Measurements from ENCODE around the gene ANKFY1. TPM values are rescaled to one million over a fixed set of nuclear protein-coding genes. Genes with fewer than 3 reads are reported as not detected.

Gene ANKFY1
- total RNA-seq, 2 experiments from 2014 or later = 39.8 to 40.7 TPM

DNA sequence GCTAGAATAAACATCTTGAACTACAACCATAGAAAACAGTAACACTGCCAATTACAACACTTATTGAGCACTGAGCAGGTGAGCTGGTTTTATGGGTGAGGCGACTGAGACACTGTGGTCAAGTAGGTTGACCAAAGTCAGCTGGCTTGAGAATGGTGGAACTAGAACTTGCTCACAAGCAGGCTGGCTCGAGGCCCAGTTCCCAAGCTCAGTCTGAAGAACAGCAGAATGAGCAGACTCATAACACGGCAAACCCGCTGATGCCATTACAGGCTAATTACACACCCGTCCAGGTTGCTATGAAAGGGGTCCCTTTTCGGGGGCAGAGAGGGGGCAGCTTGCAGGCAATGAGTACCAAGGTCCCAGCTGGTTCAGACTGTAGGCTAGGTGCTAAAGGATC lies 127.4 kb downstream of the ANKFY1 start:
- intact Hi-C loops (cut with DNase I, micrococcal nuclease) = no loop called here
- Mint-ChIP-seq H3K36me3 (ENCODE audit: low read depth) (peaks cover 7% of the 10 kb centered on the region), H3K4me1 (peaks cover 55% of the 10 kb centered on the region), H3K9me3 (ENCODE audit: low read depth) (no peaks in the 10 kb centered on the region), H3K4me3 (no peak overlapping the region), H3K27me3 (no peaks in the 10 kb centered on the region), H3K27ac (no peak overlapping the region)
- POLR2A ChIA-PET = interaction anchor here (0.7 kb wide), 2 partner anchors 290 to 1946 kb away, joined by 4 read pairs; no protein-coding TSS in a partner anchor
- DNase-seq (no peak), ATAC-seq (no peak)
- CTCF ChIA-PET = interaction anchor here (0.7 to 1.1 kb wide), 2 partner anchors 132 to 271 kb away, joined by 3 to 4 read pairs; no protein-coding TSS in a partner anchor

DNA sequence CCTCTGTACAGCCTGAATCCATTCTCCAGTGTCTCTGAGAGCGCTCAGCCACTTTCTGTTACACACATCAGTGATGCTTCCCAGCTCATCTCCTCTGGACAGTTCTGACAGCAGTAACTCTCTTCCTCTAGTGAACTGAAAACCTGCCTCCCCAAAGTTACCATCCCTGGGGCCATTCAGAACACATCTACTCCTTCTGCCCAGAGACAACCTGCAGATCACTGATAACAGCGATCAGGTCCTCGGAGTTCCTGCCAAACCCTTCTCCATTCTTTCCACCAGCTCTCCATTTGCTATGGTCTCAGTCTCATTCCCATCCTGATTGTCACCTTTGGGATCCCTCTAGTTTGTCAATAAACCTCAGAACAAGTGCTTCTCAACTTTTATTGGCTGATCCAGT lies 128.3 kb downstream of the ANKFY1 start:
- Mint-ChIP-seq H3K4me3 (no peak overlapping the region), H3K27ac (no peak overlapping the region), H3K9me3 (ENCODE audit: low read depth) (no peaks in the 10 kb centered on the region), H3K36me3 (ENCODE audit: low read depth) (peaks cover 15% of the 10 kb centered on the region), H3K27me3 (no peaks in the 10 kb centered on the region), H3K4me1 (peaks cover 54% of the 10 kb centered on the region)
- intact Hi-C loops (cut with DNase I, micrococcal nuclease) = no loop called here
- POLR2A ChIA-PET = no interaction called here
- CTCF ChIA-PET = interaction anchor here (1.1 kb wide), 2 partner anchors 24 to 270 kb away, joined by 3 to 4 read pairs; no protein-coding TSS in a partner anchor
- ATAC-seq (no peak), DNase-seq (no peak)

DNA sequence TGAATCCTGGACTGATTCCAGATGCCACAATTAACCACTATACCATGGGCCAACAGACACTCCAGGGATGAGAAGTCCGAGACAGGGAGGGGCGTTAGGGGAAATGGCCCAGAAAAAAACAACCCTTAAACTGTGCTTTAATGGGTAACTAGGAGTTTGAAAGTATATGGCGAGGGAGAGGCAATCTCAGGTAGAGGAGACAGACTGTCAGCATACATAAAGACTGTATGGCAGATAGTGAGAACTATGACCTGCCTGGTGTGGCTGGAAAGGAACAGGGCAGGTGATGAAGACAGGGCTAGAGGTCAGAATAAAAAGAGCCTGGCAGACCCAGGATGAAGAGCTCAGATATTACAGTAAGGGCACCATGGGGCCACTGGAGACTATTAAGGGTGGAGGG lies 129.1 kb downstream of the ANKFY1 start:
- intact Hi-C loops (cut with DNase I, micrococcal nuclease) = no loop called here
- peaks cover 18% of the 10 kb centered on the region for H3K36me3 Mint-ChIP-seq (ENCODE audit: low read depth)
- H3K9me3 Mint-ChIP-seq (ENCODE audit: low read depth) = no peaks in the 10 kb centered on the region
- CTCF ChIA-PET = no interaction called here
- H3K4me3 Mint-ChIP-seq = no peak overlapping the region
- H3K27ac Mint-ChIP-seq = peak overlapping the region; percentile 29
- H3K27me3 Mint-ChIP-seq = no peaks in the 10 kb centered on the region
- DNase-seq = no peak
- no peak for ATAC-seq
- POLR2A ChIA-PET = no interaction called here
- H3K4me1 Mint-ChIP-seq = peaks cover 47% of the 10 kb centered on the region

DNA sequence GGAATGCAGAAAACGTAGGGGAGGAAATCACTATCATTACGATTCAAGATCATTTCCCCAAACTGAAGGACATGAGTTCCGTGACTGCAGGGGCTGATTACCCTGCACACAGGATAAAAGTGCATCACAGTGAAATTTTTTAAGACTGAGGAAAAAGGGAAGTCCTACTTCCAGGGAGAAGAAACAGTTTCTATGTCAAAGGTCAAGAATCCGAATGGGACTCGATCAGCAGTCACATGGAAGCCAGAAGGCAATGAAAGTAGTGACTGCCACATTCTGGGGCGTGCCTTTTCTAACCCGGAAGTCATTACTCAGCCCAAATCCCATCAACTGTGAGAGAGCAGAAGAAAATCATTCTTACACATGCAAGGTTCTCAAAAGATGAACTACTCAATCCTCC lies 133.1 kb downstream of the ANKFY1 start:
- ChIA-PET CTCF (interaction anchor here (0.5 kb wide), 1 partner anchor 202 kb away, joined by 3 read pairs; no protein-coding TSS in a partner anchor), POLR2A (no interaction called here)
- DNase-seq = no peak
- peaks cover 39% of the 10 kb centered on the region for H3K4me1 Mint-ChIP-seq
- H3K4me3 Mint-ChIP-seq = no peak overlapping the region
- peaks cover 20% of the 10 kb centered on the region for H3K36me3 Mint-ChIP-seq (ENCODE audit: low read depth)
- intact Hi-C loops (cut with DNase I, micrococcal nuclease) = no loop called here
- no peaks in the 10 kb centered on the region for H3K9me3 Mint-ChIP-seq (ENCODE audit: low read depth)
- no peaks in the 10 kb centered on the region for H3K27me3 Mint-ChIP-seq
- peak; percentile 44 for ATAC-seq
- peak overlapping the region; percentile 27 for H3K27ac Mint-ChIP-seq

DNA sequence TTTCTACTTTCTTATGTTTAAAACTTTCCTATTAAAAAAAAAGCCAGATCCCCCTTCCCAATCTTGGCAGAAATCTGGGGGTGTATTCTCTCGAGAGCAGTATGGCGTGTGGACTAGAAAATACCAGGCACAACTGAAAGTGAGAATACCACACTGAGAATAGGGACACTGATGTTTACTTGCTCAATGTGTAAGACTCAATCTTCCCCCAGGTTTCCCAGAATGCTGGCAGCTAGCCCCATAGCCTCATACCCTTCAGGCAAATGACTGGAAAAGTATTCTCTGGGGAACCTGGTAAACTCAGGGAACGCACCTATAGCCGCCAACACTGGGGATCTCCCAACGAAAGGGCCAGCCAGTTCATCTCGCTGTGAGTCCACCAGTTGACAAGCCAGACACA lies 136.2 kb downstream of the ANKFY1 start:
- DNase-seq (no peak), ATAC-seq (no peak)
- POLR2A ChIA-PET = no interaction called here
- CTCF ChIA-PET = no interaction called here
- H3K4me3 Mint-ChIP-seq = no peak overlapping the region
- H3K4me1 Mint-ChIP-seq = peaks cover 38% of the 10 kb centered on the region
- peak overlapping the region; percentile 73 for H3K27ac Mint-ChIP-seq
- H3K36me3 Mint-ChIP-seq (ENCODE audit: low read depth) = peaks cover 23% of the 10 kb centered on the region
- H3K27me3 Mint-ChIP-seq = no peaks in the 10 kb centered on the region
- no peaks in the 10 kb centered on the region for H3K9me3 Mint-ChIP-seq (ENCODE audit: low read depth)
- intact Hi-C loops (cut with DNase I, micrococcal nuclease) = no loop called here

DNA sequence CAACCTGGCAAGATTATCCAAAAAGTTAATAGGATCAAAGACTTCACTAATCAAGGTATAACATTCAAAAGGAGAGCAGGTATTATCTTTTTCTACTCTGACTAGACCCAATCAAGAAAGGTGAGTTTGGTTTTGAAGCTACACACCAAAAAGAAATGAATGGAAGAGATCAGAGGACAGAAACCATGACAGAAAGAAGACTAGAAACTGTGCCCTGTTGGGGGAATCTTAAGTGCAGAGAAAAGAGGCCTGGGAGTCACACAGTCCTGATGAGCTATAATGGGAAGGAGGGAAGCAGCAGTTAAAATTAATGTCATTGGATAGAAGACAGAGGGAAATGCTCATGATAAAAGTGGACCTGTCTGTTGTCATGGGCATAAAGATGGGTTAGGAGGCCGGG lies 138.2 kb downstream of the ANKFY1 start:
- DNase-seq (no peak), ATAC-seq (peak; percentile 79)
- intact Hi-C loops (cut with DNase I, micrococcal nuclease) = no loop called here
- Mint-ChIP-seq H3K27ac (peak overlapping the region; percentile 49), H3K36me3 (ENCODE audit: low read depth) (peaks cover 19% of the 10 kb centered on the region), H3K9me3 (ENCODE audit: low read depth) (no peaks in the 10 kb centered on the region), H3K4me1 (peaks cover 31% of the 10 kb centered on the region), H3K4me3 (no peak overlapping the region), H3K27me3 (no peaks in the 10 kb centered on the region)
- POLR2A ChIA-PET = interaction anchor here (0.7 kb wide), 1 partner anchor 384 kb away, joined by 3 read pairs; no protein-coding TSS in a partner anchor
- CTCF ChIA-PET = interaction anchor here (0.7 kb wide), 1 partner anchor 615 kb away, joined by 4 read pairs; no protein-coding TSS in a partner anchor

DNA sequence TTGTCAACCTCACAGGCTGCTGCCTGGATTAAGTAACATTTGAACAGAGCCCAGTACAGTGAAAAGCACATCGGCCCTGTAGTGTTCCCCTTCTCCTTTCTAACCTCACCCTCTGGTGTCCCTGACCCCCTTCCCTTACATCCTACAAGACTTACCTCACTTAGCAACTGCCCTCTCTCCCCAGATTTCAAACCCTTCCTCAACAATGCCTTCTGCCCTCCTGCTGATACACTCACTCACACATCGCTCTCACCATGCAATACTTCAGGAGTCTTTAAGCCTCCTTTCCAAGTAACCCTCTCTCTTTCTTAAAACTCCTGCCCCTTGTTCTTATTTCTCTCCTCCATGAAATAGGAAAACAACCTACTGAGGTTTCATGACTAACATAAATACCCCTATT lies 138.8 kb downstream of the ANKFY1 start:
- H3K27me3 Mint-ChIP-seq = no peaks in the 10 kb centered on the region
- H3K27ac Mint-ChIP-seq = peak overlapping the region; percentile 49
- intact Hi-C loops (cut with DNase I, micrococcal nuclease) = no loop called here
- H3K9me3 Mint-ChIP-seq (ENCODE audit: low read depth) = no peaks in the 10 kb centered on the region
- H3K4me1 Mint-ChIP-seq = peaks cover 29% of the 10 kb centered on the region
- CTCF ChIA-PET = no interaction called here
- no peak overlapping the region for H3K4me3 Mint-ChIP-seq
- DNase-seq (no peak), ATAC-seq (peak; percentile 24)
- peaks cover 16% of the 10 kb centered on the region for H3K36me3 Mint-ChIP-seq (ENCODE audit: low read depth)
- POLR2A ChIA-PET = no interaction called here

DNA sequence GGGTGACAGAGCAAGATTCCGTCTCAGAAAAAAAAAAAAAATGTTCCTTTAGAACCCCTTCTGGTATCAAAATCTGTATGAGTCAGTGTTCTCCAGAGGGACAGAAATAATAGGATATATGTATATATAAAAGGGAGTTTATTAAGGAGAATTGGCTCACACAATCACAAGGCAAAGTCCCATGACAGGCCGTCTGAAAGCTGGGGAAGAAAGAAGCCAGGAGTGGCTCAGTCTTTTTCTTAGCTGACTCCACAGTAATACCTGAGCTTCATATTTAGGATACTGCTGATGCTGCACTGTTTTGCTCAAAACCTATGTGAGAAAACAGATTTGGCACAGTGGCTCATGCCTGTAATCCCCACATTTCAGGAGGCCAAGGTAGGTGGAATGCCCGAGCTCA lies 143.4 kb downstream of the ANKFY1 start:
- intact Hi-C loops (cut with DNase I, micrococcal nuclease) = no loop called here
- POLR2A ChIA-PET = no interaction called here
- CTCF ChIA-PET = interaction anchor here (0.7 to 2.7 kb wide), 3 partner anchors 8 to 288 kb away, joined by 3 to 6 read pairs (median 3); no protein-coding TSS in a partner anchor
- Mint-ChIP-seq H3K27me3 (no peaks in the 10 kb centered on the region), H3K9me3 (ENCODE audit: low read depth) (no peaks in the 10 kb centered on the region), H3K4me3 (no peak overlapping the region), H3K27ac (no peak overlapping the region), H3K4me1 (peaks cover 11% of the 10 kb centered on the region), H3K36me3 (ENCODE audit: low read depth) (peaks cover 20% of the 10 kb centered on the region)
- DNase-seq = no peak
- ATAC-seq = no peak

DNA sequence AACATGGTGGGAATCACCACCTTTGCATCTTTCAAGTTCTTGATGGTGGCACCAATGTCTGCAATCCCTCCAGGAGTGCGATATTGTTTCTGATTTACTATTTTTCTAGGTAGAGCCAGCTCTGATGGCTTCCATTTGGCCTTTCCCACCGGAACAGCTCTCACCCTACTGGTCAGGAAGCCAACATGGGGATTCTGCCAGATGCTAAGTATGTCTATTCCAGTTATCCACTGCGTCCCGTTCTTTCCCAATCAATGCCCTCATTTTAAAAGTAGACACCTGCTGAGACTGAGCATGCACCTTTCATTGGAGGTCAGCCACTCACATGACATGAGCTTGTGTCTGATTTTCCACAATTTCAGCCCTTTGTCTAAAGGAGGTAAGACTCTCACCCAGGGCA lies 144.5 kb downstream of the ANKFY1 start:
- Mint-ChIP-seq H3K27ac (no peak overlapping the region), H3K4me1 (peaks cover 5% of the 10 kb centered on the region), H3K27me3 (no peaks in the 10 kb centered on the region), H3K9me3 (ENCODE audit: low read depth) (no peaks in the 10 kb centered on the region), H3K4me3 (no peak overlapping the region), H3K36me3 (ENCODE audit: low read depth) (peaks cover 23% of the 10 kb centered on the region)
- ChIA-PET POLR2A (no interaction called here), CTCF (interaction anchor here (1.4 kb wide), 1 partner anchor 13 kb away, joined by 3 read pairs; no protein-coding TSS in a partner anchor)
- DNase-seq (no peak), ATAC-seq (no peak)
- intact Hi-C loops (cut with DNase I, micrococcal nuclease) = no loop called here

DNA sequence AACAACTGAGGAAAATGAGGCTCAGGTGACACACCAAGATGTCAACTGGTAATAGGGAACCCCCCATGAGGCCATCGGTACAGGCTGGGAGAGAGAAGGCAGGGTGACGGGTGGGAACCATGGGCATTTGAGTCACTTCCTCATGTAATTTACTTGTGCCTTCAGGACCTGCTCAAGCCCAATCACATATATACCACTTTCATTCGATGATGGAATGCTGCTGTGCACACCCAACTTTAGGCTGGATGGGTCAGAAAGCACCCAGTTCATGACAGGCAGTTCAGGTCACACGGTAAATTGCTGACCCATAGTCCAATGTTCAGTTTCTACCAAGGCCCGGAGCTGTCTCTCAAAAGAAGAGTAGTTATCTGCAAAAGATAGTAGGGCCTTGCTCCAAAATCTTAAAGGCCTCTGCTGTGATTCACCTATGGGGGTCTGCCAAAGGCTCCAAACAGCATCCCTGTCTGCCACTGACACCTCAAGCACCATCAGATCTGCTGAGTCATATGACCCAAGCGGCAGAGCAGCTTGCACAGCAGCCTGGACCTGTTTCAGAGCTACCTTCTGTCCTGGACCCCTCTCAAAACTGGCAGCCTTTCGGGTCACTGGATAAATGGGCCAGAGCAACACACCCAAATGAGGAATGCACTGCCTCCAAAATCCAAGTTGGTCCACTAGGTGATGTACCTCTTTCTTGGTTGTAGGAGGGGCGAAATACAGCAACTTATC lies 145.6 kb downstream of the ANKFY1 start:
- Mint-ChIP-seq H3K4me3 (no peak overlapping the region), H3K36me3 (ENCODE audit: low read depth) (peaks cover 18% of the 10 kb centered on the region), H3K9me3 (ENCODE audit: low read depth) (no peaks in the 10 kb centered on the region), H3K27ac (peak overlapping the region; percentile 80), H3K27me3 (no peaks in the 10 kb centered on the region), H3K4me1 (peaks cover 5% of the 10 kb centered on the region)
- ChIA-PET POLR2A (no interaction called here), CTCF (no interaction called here)
- DNase-seq = no peak
- intact Hi-C loops (cut with DNase I, micrococcal nuclease) = no loop called here
- no peak for ATAC-seq

DNA sequence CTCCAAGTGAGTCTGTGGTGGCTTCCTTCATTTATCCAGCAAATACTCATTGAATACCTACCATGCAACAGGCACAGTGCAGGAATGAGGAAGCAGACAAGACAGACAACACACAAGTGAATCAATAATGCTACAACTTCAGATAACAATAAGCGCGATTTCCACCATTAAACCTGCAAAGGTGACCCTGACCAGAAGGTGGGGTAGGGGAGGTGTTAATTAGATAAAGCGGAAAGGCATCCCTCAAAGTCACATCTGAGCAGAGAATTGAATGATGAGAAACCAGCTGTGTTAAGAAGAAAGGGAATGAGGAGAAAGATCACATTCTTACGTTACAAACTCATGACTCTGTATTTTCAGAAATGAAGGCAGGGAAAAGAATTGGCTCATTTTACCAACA lies 147.3 kb downstream of the ANKFY1 start:
- ATAC-seq (no peak), DNase-seq (no peak)
- Mint-ChIP-seq H3K27me3 (no peaks in the 10 kb centered on the region), H3K4me1 (peaks cover 5% of the 10 kb centered on the region), H3K36me3 (ENCODE audit: low read depth) (peaks cover 18% of the 10 kb centered on the region), H3K4me3 (no peak overlapping the region), H3K9me3 (ENCODE audit: low read depth) (no peaks in the 10 kb centered on the region), H3K27ac (no peak overlapping the region)
- ChIA-PET POLR2A (no interaction called here), CTCF (interaction anchor here (0.6 to 0.7 kb wide), 2 partner anchors 40 to 87 kb away, joined by 3 read pairs; no protein-coding TSS in a partner anchor)
- intact Hi-C loops (cut with DNase I, micrococcal nuclease) = no loop called here

Data from activated CD4-positive, alpha-beta T cell treated with anti-CD3 and anti-CD28 coated beads for 36 hours (primary cell).